HG02943 (cell line): ENCODE results near the gene UBE2J2.
A peak's percentile ranks its signal among the peaks of the same experiment; 100 is the strongest.
"Not testable (repeated sequence)": the region's sequence is repeated elsewhere in the genome, so short reads cannot be mapped to it uniquely, and the experiment has no call there.

Source experiments
- ATAC-seq: cut with Tn5 transposase; IDR thresholded peaks from one replicate; pipeline ENCODE4 v1.9.1; 2021; ENCODE audit warnings: mild to moderate bottlenecking, low read depth, moderate library complexity; ENCODE audit not compliant: unreplicated experiment

Gene UBE2J2

DNA sequence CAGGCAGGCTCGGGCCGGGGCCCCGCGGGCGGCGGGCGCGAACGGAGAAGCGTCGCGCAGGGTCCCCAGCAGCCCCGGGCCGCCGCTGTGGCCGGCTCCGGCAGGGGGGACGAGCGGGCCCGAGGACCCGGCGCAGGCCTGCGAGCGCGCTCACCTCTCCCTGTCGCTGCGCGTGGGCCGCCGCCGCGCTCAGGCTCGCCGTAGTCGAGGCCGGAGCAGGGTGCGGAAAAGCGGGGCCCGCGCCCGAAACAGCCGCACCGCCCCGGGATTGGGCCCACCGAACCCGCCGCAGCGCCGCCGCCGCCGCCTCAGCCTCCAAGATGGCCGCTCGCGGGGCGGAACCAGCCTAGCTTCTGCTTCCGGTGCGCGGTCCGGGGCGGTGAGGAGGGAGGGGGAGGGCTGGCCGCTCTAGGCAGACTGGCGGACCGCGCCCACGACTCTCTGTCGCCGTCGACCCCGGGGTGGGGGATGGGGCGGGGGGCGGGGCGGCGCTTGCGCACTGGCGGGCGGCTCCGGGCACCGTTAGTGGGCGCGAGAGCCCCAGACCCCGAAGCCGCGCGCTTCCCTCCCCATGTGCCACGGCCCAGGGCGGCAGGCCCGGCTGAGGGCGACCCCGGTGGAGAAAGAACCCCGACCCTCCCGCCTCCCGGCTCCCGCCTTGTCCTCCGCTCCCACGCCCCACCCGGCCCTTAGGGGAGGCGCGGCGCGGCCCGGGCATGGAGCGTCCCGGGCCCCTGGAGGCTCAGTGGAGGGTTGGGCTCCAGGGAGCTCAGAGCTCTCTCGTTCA is at the start of gene UBE2J2:
TSS of gene UBE2J2 (minus strand) at position 343 of the 787 bp plus-strand sequence. CDS start 5,862 bp downstream, outside the sequence.
- ATAC-seq = peak; percentile 74

DNA sequence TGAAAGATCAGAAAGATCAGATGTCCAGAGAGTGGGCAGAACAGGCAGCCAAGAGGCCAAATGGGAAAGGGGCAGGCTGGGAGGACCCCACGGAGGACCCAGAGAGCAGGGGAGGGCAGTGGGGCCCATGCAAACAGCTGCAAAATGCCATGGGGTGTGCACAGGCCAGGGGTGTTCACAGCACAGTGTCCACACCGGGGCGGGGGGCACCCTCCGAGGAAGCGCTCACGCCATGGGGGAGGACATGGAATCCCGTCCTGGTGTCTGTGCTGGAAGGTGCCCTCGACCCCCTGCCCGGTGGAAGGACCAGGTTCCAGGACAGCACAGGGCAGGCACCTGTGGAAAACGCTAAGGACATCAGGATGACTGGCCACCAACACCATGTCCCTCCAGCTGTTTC is 49.3 kb upstream of the UBE2J2 start:
- ATAC-seq = no peak

DNA sequence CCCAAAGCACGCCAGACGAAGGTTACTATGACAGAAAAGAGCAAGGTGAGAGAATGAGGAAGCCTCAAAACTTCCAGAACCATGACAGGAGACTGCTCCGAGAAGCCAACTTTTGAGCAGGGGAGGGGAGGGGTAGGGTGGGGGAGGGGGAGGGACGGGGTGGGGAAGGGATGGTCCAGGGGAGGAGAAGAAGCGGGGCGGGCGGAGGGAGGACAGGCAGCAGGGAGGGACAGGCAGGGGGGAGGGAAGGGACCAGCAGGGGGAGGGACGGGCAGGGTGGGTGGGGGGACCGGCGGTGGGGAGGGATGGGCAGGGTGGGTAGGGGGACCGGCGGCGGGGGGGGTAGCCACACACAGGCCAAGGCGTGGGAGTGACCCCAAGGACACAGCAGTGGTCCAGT is 48.8 kb upstream of the UBE2J2 start:
- ATAC-seq = no peak

DNA sequence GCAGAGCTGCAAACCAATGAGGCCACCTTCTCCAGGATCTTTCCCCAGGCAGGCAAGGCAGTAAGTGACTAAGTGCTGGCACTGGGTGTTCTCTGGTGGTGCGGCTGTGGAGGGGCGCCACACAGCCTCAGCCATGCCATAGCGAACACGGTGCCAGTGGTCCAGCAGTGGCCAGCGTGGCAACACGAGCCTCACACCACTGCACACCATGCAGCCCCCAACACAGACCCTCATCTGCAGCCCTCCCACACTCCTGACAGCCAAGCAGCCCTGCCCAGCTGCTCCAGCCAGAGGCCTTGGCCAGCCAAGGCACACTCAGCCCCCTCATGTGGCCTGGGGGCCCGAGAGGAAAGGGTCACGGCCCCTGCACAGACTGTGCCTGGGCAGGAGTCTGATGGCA is 47.8 kb upstream of the UBE2J2 start:
- ATAC-seq = no peak

DNA sequence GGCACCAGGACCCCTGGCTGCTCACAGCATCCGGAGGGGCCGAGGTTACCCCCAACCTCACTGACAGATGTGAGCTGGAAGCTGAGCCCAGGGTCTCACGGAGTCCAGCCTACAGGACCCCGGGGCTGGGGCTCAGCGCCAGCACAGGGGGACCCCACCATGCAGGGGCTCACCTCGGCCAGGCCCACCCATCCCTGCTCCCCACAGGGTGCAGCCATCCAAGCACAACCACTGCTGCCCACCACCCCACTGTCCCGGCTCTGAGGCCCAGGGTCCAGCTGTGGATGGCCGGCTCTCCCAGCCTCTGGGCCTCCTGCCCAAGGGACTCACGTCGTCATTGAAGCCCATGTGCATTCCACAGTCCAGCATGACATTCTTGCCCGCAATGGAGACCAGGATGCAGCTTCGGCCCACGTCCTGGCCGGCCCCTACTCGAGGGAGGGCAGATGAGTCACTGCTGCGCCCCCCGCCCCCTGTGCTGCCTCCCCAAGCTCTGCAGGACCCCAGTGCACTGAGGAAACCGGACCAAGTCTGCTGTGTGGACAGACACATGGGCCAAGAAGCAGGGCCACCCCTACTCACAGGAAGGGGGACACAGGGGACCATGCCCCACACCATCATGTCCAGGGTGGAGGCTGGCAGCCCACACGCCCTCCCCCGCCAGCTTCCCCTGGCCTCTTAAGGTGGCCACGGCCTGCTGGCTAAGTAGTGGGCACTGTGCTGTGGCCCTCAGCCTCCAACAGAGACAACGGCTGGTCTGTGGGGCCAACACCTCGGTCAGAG is 47.2 kb upstream of the UBE2J2 start:
- ATAC-seq = no peak

DNA sequence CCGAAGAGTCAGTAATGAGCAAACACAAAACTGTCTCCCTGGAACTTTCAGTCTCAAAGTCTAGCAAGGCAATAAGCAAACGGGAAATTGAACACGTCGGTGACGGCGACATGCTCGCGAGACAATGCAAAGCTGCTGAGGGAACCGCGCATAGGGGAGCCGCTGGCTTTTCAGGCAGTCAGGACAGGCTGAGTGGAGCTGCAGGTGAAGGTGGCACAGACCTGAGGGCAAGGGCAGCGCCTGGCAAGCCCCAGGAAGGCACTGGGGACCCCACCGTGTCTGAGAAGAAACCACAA is 45.9 kb upstream of the UBE2J2 start:
- no peak for ATAC-seq

DNA sequence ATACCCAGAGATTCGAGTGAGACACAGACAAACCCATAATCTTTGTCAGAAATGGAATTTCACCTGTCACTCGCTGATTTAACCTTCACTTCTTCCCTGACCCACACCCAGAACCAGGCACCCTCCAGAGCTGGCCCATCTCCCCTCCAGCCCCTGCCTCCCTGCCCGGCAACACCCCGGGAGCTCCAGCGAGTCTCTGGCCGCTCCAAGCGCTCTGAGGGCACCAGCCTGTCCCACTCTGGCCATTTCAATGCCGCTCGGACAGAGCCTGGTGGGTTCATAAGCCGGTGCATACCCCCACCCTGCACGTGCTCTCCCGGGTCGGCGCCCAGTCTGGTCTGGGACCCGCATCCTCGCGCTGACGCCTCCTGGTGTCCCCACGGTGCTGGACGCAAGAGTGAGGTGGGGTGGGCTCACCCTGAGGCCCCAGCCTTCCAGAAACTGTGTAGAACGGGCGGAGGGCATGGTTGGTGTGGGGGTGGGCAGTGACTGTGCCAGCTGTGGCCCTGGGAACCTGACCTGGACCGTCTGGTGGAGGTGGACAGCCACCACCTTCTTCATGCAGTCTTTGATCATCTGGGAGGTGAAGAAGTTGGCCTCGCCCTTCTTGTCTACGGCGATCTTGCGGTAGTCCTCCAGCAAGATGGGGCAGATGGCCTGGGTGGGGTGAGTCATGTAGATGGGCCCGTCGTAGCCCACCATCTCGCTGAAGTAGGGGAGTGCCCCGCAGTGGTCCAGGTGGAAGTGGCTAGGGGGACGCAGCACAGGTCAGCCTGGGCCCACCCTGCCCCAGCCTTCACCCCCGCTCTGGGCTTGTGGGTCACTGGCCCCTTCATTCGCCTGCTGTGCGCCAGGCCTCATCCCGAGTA is 45.4 kb upstream of the UBE2J2 start:
- no peak for ATAC-seq

DNA sequence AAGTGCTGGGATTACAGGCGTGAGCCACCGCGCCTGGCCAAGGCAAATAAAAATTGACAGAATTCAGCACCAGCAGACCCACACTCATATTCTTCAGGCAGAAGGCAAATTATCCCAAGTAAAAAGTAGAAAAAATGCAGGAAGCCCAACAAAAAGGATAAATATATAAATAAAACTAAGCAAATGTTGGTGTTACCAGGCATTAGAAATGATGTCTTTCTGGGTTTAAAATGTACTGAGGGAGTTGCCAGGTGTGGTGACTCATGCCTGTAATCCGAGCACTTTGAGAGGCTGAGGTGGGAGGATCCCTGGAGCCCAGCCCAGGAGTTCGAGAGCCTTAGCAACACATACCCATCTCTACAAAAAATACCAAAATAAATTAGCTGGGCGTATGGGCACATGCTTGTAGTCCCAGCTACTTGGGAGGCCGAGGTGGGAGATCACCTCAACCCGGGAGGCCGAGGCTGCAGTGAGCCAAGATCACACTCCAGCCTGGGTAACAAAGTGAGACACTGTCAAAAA is 44.5 kb upstream of the UBE2J2 start:
- no peak for ATAC-seq

DNA sequence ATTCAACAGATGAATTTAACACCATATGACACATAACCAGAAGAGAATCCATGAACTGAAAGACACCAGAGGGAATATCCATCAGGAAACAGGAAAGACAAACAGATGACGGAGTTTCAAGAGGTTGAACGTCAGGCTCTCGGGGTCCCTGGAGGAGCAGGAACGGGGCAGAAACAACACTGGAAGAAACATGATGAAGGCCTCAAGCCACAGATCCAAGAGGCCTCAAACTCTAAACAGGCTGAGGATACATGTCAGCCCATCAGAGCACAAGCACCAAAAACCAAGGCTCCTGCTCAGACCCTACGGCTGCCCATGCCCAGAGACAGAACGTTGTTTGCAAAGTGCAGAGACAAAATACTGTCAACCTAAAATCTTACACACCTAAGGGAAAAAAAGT is 43.8 kb upstream of the UBE2J2 start:
- ATAC-seq = no peak

DNA sequence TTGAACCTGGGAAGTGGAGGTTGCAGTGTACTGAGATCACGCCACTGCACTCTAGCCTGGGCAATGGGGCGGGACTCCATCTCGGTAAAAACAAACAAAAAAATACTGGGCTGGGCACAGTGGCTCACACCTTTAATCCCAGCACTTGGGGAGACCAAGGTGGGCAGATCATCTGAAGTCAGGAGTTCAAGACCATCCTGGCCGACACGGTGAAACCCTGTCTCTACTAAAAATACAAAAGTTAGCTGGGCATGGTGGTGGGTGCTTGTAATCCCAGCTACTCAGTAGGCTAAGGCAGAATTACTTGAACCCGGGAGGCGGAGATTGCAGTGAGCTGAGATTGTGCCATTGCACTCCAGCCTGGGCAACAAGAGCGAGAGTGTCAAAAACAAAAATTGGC is 42.5 kb upstream of the UBE2J2 start:
- ATAC-seq = not testable (repeated sequence)

DNA sequence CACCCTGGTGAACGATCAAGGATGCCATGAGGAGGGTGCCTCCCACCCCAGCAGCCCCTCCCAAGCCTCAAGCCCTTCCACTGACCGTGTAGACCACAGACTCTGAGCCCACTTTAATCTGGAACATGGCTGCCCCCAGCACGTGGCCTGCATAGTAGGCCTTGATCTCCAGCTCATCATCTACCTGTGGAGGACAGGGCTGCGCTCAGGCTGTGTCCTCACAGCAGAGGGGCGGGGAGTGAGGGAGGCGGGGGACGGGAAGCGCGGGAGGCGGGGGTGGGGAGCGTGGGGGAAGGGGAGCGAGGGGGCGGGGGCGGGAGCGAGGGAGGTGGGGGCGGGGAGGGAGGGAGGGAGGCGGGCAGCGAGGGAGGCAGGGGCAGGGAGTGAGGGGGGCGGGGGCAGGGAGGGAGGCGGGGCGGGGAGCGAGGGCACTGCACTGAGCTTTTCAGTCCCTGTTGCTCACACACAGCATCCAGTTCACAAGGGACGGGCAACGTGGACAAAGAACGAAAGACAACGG is 41.8 kb upstream of the UBE2J2 start:
- no peak for ATAC-seq

DNA sequence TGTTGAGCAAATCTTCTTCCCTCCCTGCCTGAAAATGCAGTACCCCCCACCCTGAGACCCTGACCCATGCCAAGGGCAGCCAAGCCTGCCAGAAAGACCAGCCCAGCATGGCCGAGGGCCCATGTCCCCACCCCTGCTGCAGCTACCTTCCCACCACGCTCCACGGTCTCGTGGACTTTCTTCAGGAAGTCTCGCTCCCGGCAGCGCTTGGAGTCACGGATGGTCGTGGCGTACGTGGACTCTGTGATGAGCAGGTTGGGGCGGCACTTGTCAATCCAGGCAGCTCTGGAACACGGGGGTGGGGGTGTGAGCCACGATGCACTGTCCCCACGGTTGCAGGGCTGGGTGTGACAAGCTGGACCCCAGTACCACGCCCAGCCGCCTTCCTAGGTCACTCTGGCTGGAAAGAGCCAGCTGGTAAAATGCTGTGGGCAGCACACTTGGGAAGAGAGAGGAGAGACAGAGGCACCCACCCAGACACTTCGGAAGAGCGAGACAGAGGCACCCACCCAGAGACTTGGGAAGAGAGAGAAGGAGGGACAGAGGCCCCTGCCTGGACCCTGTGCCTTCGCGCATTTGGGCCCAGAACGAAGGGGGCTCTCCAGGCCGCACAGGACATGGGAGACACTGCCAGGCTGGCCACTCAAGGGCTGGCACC is 41.2 kb upstream of the UBE2J2 start:
- no peak for ATAC-seq

DNA sequence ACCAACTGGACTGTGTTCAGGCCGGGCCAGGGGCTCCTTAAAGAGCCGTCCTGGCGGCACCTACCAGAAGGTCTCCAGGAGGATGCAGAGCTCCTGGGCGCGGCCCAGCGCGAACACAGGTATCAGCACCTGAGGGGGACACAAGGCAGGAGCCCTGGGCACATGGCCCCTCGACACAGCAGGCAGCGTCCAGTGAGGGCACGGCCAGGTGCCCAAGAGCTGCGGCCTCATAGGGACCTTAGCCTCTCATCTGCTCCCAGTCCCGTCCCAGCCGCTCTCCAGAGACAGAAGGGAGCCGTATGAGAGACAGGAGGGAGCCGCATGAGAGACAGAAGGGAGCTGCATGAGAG is 40.6 kb upstream of the UBE2J2 start:
- no peak for ATAC-seq

DNA sequence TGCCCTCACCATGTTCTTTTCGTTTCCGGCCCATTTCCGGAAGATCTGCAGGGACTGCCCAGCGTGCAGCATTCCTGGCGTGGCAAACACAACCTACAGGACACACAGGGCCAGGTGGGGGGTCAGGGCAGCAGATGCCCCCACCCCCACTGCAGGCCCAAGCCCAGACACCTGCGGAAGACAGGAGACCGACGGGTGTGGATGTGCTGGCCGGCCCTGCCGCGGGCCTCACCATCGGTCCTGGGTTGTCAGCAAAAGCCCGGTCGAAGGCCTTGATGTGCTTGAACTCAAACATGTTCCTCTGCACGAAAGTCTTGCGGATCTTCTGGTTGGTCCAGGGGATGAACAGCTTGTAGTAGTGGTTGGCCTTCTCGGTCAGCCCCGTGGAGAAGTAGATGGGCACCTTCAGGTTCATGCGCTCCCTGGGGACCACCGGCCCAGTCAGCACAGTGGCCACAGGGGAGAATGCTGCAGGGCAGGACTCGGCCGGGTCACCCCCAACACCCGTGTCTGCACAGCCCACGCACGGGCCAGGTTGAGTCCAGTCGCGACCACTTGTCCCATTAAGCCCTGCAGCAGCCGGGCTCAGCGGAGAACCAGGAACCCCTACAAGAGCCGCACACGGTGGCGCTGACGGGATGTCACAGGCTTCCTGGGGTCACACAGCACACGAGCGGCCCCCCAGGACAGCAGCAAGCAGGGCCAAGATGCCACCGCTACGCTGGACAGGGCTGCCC is 40.0 kb upstream of the UBE2J2 start:
- no peak for ATAC-seq

DNA sequence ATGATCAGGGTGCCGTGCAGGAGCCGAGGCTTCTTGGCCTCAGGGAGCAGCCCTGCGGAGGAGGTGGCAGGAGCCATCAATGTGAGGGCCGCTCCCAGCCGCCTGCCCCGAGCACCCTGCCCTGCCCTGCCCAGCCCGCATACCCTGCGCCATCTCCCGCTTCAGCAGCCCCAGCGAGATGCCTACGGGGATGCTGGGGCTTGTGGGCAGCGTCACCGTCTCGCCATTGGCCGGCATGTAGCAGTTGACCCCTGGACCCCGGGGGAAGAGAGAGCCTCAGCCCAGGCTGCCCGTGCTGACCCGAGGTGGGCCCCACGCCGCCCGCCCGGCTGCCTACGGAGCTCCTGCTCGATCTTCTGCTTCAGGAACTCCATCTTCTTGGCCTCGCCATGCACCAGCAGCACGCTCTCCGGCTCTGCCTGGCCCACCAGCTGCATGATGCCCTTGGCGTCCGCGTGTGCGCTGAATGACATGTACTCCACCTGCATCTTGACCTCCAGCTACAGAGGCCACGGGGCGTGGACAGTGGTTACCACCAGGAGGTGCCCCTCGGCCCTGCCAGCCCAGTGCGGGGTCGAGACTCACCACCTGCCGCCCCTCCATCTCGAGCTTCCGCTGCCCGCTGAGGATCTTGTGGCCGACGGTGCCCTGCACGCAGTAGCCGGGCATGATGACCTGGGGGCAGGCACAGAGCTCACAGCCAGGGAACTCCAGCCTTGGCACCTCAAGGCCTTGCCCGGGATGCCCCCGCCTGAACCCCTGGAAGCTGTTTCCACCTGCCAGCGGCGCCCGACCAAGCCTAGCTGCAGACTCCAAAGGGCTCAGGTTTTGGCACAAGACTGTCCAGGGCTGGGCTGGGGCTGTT is 39.0 kb upstream of the UBE2J2 start:
- no peak for ATAC-seq

DNA sequence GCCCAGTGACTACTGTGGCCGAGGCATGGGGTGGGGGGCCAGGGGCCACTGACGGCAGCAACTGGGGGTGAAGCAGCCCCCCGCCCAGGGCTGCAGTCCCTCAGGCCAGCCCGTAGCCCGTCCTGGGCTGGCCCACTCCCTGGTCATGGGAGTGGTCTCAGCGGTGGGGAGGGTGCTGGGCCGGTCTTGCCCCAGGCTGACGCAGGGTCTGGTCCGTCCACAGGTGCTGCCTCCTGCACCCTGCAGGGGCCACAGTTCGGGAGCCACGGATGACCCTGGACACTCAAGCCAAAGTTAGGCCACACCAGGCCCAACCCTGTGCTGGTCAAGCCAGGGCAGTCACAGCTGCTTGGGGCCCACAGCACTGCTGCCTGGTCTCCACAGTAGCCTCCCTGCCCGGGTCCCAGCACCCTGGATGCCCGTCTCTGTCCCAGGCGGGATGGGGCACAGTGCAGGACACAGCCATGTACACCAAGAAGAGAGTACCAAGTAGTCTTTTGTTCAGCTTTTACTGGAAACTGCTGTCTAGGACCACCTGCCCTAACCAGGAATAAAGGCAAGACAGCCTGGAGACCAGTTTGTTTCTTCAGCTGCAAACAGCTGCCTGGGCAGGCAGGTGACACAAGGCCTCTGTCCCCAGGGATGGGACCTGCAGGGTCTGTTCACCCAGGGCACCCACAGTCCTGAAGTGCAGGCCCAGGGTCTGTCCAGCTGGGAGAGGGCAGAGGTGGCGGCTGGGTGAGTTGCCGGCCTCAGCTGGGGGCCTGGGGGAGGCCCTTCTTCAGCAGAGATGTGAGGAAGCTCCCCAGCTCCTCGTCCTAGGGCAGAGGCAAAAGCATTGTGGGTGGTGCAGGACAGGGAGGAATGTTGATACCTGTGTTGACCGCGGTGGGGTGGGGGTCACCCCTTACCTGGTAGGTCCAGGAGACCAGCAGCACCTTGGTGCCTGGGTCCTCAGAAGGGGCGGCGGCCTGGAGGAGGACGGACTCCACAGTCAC is 37.8 kb upstream of the UBE2J2 start:
- ATAC-seq = no peak

DNA sequence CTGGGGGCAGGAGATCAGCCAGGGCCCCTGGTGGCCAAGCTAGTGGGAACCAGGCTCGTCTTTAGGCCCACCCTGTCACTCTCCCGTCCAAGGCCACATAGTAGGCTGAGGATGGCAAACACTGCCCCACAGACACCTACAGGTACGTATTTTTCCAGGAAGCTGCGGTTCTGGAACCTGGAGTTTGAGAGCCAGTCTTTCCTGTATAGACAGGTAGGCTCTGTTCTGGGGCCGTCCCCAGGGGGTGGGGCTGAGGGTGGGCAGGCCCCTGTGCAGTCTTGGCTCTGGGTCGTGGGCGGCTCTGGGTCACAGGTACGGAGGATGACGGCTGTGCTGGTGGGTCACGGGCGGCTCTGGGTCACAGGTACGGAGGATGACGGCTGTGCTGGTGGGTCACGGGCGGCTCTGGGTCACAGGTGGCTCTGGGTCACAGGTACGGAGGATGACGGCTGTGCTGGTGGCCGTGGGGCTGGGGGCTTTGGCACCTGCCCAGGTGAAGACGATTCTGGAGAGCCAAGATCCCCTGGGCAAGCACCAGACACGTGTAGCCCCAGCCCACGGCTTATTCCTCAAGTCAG is 36.9 kb upstream of the UBE2J2 start:
- ATAC-seq = no peak
